GM18873 (cell line): ENCODE measurements around the gene PLCH2.

Experiments used
- ATAC-seq: cut with Tn5 transposase; IDR thresholded peaks from one replicate; pipeline ENCODE4 v1.9.1; 2021; ENCODE audit warnings: mild to moderate bottlenecking, moderate library complexity, moderate number of reproducible peaks; ENCODE audit not compliant: unreplicated experiment, low FRiP score

Gene PLCH2

DNA sequence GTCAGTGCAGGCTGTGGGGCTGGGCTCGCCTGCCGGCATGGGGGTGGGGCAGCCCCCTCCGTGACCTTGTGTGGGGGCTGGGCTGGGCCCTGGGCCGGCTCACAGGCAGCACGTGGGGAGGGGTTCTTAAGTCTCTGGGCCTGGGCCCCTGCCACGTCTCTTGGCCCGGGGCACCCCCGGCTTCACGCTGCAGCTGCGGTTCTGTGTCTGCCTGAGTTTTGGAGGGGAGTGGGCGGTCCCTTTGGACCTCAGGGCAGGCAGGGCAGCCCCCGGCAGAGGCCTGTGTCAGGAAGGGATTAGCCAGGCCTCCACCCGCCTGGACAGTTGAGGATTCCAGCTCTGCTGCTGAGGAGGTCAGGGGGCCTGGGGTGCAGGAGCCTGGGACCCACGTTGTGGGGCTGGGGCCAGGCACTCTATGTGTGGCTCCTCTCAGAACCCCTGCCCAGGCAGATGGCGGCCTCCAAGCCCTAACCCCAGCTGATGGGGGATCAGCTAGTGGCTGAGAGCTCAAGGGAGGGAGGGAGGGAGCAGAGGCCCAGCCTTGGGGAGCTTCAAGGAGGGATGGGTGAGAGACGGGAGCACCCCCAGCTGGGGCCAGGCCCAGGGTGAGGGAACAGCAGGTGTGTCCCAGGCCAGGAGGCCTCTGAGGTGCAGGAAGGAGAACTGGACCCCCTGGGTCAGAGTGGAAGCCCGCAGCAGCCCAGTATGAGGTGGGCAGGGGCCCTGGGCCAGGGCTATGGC, 1.8 kb upstream of the PLCH2 start:
- ATAC-seq = no peak

GRCh38 chr1:2474933-2475371, 1.1 kb upstream of the PLCH2 start:
- no peak for ATAC-seq

GRCh38 chr1:2475571-2475970, 518 bp upstream of the PLCH2 start:
- no peak for ATAC-seq

GRCh38 chr1:2477309-2477708, 1.2 kb downstream of the PLCH2 start:
- ATAC-seq = no peak

- ATAC-seq = no peak
These were observed 1.9 kb downstream of the PLCH2 start for GRCh38 chr1:2477791-2478499.

GRCh38 chr1:2479186-2479585, 3.1 kb downstream of the PLCH2 start:
- no peak for ATAC-seq

DNA sequence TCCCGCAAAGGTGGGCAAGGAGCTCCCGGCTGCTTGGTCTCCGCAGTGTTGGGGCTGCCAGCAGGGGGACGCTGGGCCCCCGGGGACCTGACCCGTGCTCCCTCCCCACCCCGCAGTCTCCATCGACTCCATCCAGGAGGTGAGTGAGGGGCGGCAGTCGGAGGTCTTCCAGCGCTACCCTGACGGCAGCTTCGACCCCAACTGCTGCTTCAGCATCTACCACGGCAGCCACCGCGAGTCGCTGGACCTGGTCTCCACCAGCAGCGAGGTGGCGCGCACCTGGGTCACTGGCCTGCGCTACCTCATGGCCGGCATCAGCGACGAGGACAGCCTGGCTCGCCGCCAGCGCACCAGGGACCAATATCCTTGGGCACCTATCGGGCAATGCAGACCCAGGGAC, 3.5 kb downstream of the PLCH2 start:
- no peak for ATAC-seq

- no peak for ATAC-seq
These were observed 4.3 kb downstream of the PLCH2 start for GRCh38 chr1:2480236-2480985.

- ATAC-seq = no peak
These were observed 4.9 kb downstream of the PLCH2 start for GRCh38 chr1:2480986-2481364.

GRCh38 chr1:2481885-2482284, 5.8 kb downstream of the PLCH2 start:
- no peak for ATAC-seq

GRCh38 chr1:2482588-2482987, 6.5 kb downstream of the PLCH2 start:
- ATAC-seq = no peak

DNA sequence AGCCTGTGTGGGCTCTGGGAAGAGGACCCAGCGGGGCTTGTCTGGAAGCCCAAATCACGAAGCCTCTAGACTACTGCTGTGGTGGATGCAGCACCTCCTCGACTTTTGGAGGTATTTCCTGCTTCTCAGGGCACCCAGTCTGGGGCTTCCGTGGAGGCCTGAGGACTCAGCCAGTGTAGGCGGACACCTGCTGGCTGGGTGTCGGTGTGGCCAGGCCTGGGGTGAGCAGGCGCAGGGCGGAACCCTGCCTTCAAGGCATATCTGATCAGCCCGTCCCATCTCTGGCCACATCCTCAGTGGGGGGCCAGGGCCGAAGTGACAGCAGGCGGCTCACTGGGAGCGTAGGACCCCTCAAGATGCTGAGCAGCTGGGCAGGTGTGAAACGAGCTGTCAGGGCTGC, 6.9 kb downstream of the PLCH2 start:
- ATAC-seq = no peak

DNA sequence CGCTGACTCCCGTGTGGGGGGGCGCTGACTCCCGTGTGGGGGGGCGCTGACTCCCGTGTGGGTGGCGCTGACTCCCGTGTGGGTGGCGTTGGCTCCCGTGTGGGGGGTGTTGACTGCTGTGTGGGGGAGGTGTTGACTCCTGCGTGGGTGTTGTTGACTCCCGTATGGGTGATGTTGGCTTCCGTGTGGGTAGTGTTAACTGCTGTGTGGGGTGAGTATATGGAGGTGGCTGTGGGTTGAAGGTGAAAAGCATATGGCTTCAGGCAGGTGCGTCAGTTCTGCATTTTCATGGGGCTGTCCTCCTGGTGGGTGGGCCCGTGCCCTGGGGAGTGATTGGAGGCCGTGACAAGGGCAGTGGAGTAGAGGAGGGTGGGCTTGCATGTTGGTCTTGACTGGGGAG, 7.9 kb downstream of the PLCH2 start:
- ATAC-seq = no peak

DNA sequence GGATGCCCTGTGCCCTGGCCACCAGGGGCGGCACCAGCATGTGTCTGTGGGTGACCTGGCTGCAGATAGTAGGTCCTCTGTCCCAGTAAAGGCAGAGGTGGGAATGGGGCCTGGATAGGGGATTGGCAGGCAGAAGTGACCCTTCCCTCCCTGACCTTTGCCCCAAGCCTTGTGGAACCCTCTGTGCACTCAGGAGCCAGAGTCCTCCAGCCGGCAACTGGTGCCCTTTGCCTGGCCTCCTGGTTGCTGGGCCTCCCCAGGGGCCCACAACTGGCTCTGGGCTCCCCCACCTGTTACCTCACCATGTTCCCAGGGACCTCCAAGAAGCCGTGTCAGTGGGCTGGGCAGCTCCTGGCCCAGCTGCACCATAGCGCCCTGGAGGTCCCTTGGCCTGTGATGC, 10.0 kb downstream of the PLCH2 start:
- ATAC-seq = no peak

DNA sequence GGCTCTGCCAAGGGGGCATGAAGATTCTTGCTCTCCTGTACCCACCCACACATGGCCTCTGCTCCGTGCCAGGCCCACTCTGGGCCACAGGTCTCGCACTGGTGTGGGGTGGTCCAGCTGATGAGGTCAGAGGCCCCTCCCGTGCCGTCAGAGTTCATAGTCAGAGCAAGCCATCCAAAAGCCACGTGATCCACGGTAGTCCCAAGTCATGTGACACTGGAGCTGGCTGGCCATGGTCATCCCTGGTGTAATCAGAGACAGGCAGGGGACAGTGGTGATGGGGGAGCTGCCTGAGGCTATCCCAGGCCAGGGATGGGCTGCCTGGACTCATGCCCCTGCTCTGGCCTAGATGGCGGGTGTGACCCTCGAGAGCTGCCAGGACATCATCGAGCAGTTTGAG, 10.5 kb downstream of the PLCH2 start:
- ATAC-seq = no peak

DNA sequence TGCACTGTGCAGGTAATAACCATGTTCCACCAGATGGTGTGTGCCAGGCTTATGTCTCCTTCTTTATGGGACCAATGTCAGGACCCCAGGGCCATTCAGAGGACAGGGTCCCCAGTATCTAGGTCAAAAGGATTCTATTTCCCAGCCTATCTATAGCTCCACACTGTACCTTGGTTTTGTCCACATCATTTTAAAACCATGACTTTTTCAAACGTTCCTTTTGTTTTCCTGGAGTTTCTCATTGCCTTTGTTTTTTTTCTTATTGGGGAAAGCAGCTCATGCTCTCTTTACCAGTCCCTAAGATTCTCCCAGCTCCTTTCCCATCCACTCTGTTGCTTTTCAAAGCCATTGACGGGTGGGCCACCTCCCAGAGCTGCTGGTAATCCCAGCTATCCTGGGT, 12.6 kb downstream of the PLCH2 start:
- no peak for ATAC-seq

DNA sequence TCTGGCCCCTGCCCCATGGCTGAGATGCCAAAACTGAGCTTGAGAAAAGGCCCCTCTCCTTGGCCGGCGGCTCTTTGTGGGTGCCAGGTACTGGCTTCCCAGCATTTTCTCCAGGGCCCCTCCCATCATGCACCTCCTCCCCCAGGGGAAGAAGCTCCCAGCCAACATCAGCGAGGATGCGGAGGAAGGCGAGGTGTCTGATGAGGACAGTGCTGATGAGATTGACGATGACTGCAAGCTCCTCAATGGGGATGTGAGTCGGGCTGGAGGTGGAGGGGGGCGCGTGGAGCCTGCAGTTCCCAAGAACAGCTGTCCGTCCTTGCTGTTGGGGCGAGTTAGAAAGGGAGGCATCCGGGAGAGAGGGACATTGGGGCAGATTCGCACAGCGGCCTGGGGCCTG, 13.5 kb downstream of the PLCH2 start:
- no peak for ATAC-seq

DNA sequence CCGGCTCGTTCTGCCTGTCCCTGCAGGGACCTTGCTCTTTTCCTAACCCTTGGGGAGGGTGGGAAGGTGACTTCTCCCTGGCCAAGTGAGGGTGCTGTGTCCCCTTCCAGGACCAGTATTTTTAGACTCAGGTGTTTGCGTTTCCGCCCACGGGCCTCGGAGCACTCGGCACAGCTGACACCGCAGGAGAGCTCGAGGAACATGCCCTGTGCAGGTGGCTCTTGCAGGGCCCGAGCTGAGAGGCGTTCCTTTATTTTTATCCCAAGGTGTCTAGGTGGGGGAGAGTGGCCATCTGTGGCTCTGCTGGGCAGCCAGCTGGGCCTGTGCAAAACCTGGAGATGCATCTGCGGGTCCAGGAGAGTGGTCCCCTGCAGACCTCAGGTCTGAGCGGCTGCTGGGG, 16.0 kb downstream of the PLCH2 start:
- no peak for ATAC-seq

- ATAC-seq = no peak
These were observed 17.1 kb downstream of the PLCH2 start for GRCh38 chr1:2493218-2493617.

DNA sequence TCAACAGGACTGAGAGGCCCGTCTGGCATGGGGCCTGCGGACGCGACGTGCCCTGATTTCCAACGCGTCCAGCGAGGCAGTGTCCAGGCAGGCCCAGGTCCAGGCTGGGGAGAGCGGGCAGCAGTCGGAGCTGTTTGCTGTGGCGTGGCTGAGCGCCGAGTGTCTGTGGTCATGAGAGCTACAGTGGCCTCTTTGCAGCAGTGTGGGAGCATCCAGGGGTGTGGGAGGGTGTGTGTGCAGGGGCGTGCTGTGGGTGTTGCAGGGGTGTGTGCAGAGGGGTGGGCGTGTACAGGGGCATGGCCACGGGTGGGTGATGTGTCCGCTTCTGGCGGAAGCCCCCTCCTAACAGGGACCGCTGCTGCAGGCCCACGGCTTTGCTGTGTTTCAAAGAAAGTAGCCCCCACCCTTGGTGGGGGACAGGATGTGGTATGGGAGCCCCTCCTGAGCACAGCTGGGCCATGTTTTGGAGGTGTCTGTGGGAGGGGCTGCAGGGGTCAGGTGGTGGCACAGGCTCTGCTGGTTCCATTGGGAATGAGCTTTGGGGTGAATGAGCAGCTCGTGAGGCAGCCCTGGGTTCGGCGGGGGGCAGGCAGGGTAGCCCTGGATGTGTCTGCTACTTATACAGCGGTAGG, 17.7 kb downstream of the PLCH2 start:
- no peak for ATAC-seq

GRCh38 chr1:2494323-2494693, 18.2 kb downstream of the PLCH2 start:
- ATAC-seq = no peak
